ENCODE data around the gene DUS1L.

The DUS1L gene

GRCh38 chr17:82070611-82071010, 5.0 kb upstream of the DUS1L start:
- DNase-seq (ENCODE audit: extremely low read depth, insufficient read length), result no peak
- Histone ChIP-seq H3K36me3 (ENCODE audit: control insufficient read depth, insufficient read depth, low read length) (no peaks in the 10 kb centered on the region), H3K27me3 (replicated peaks; ENCODE audit: control insufficient read depth, insufficient read depth, low read length) (no peaks in the 10 kb centered on the region), H3K4me3 (replicated peaks; ENCODE audit: low read depth, low read length) (no peak overlapping the region)
- no peak for TF ChIP-seq CTCF (IDR thresholded peaks at IDR 0.05; ENCODE audit: insufficient read depth, low read length, poor library complexity, severe bottlenecking)

GRCh38 chr17:82065193-82065637, 389 bp downstream of the DUS1L start:
- no peak for TF ChIP-seq CTCF (IDR thresholded peaks at IDR 0.05; ENCODE audit: insufficient read depth, low read length, poor library complexity, severe bottlenecking)
- peaks cover 22% of the 10 kb centered on the region for H3K36me3 ChIP-seq (ENCODE audit: control insufficient read depth, insufficient read depth, low read length)
- no peaks in the 10 kb centered on the region for H3K27me3 ChIP-seq (replicated peaks; ENCODE audit: control insufficient read depth, insufficient read depth, low read length)
- DNase-seq (ENCODE audit: extremely low read depth, insufficient read length), result peak; percentile 57
- peak overlapping the region; percentile 93 for H3K4me3 ChIP-seq (replicated peaks; ENCODE audit: low read depth, low read length)

GRCh38 chr17:82064433-82065192, 991 bp downstream of the DUS1L start:
- peaks cover 26% of the 10 kb centered on the region for H3K36me3 ChIP-seq (ENCODE audit: control insufficient read depth, insufficient read depth, low read length)
- H3K4me3 ChIP-seq (replicated peaks; ENCODE audit: low read depth, low read length), result peak overlapping the region; percentile 93
- no peak for TF ChIP-seq CTCF (IDR thresholded peaks at IDR 0.05; ENCODE audit: insufficient read depth, low read length, poor library complexity, severe bottlenecking)
- peak; percentile 13 for DNase-seq (ENCODE audit: extremely low read depth, insufficient read length)
- no peaks in the 10 kb centered on the region for H3K27me3 ChIP-seq (replicated peaks; ENCODE audit: control insufficient read depth, insufficient read depth, low read length)

GRCh38 chr17:82063424-82064415, 1.9 kb downstream of the DUS1L start:
- H3K4me3 ChIP-seq (replicated peaks; ENCODE audit: low read depth, low read length), result peak overlapping the region; percentile 93; the same call in 1 of the 2 replicates
- peaks cover 29% of the 10 kb centered on the region for H3K36me3 ChIP-seq (ENCODE audit: control insufficient read depth, insufficient read depth, low read length)
- peak; percentile 6 for DNase-seq (ENCODE audit: extremely low read depth, insufficient read length)
- H3K27me3 ChIP-seq (replicated peaks; ENCODE audit: control insufficient read depth, insufficient read depth, low read length), result no peaks in the 10 kb centered on the region
- TF ChIP-seq CTCF (IDR thresholded peaks at IDR 0.05; ENCODE audit: insufficient read depth, low read length, poor library complexity, severe bottlenecking), result no peak

GRCh38 chr17:82062984-82063368, 2.6 kb downstream of the DUS1L start:
- TF ChIP-seq CTCF (IDR thresholded peaks at IDR 0.05; ENCODE audit: insufficient read depth, low read length, poor library complexity, severe bottlenecking), result no peak
- Histone ChIP-seq H3K4me3 (replicated peaks; ENCODE audit: low read depth, low read length) (no peak overlapping the region), H3K27me3 (replicated peaks; ENCODE audit: control insufficient read depth, insufficient read depth, low read length) (no peaks in the 10 kb centered on the region), H3K36me3 (ENCODE audit: control insufficient read depth, insufficient read depth, low read length) (peaks cover 32% of the 10 kb centered on the region)
- DNase-seq (ENCODE audit: extremely low read depth, insufficient read length), result no peak

Measured in GM06990 (cell line).